ENCODE data around the gene CR1L. TPM values are rescaled to one million over a fixed set of nuclear protein-coding genes. Genes with fewer than 3 reads are reported as not detected.
"Not testable (repeated sequence)": the region's sequence is repeated elsewhere in the genome, so short reads cannot be mapped to it uniquely, and the experiment has no call there.

The CR1L gene
- total and polyA plus RNA-seq, 9 of the 15 experiments (the other 6 are each of a cell fraction or from before 2014, with no cell fraction given) = 10.1 to 74.8 (median 34.3) TPM

- TF ChIP-seq TEAD4 (IDR thresholded peaks at IDR 0.05; ENCODE audit: low read length) (peak; percentile 92), TEAD4 (CRISPR knock-in tag; IDR thresholded peaks at IDR 0.05; ENCODE audit: borderline replicate concordance) (0 out of 2 replicates have a peak, but pooled peaks have one; percentile 35), SP1 (CRISPR knock-in tag; IDR thresholded peaks at IDR 0.05) (peak; percentile 56; the same call in 1 of the 2 replicates), RCOR1 (IDR thresholded peaks at IDR 0.05; ENCODE audit: borderline replicate concordance in 1 of 2, low read depth in 2 of 2, low read length in 2 of 2) (peak; percentile 20 to 51; a peak in 2 of 4 replicates), FOXK2 (conservative IDR thresholded peaks at IDR 0.05 in 1 of 2, IDR thresholded peaks at IDR 0.05 in 1 of 2; ENCODE audit: low read depth in 2 of 2) (peak; percentile 80 to 81), CREB3 (tag; conservative IDR thresholded peaks at IDR 0.05; ENCODE audit: low read depth) (peak; percentile 96), TOE1 (IDR thresholded peaks at IDR 0.05; ENCODE audit: borderline replicate concordance) (peak; percentile 62; the same call in 1 of the 2 replicates), ETV5 (CRISPR knock-in tag; IDR thresholded peaks at IDR 0.05; ENCODE audit: low read depth) (peak; percentile 76; the same call in 1 of the 2 replicates), IFI16 (CRISPR knock-in tag; IDR thresholded peaks at IDR 0.05) (peak; percentile 22; the same call in 1 of the 2 replicates), NR4A1 (CRISPR knock-in tag; IDR thresholded peaks at IDR 0.05) (0 out of 2 replicates have a peak, but pooled peaks have one; percentile 27), NR4A1 (tag; IDR thresholded peaks at IDR 0.05) (peak; percentile 93), L3MBTL2 (IDR thresholded peaks at IDR 0.05) (peak; percentile 84), POLR2AphosphoS5 (IDR thresholded peaks at IDR 0.05; ENCODE audit: control insufficient read depth, insufficient read depth, low read depth, low read length) (peak; percentile 89), MAFG (tag; conservative IDR thresholded peaks at IDR 0.05) (peak; percentile 49; the same call in 1 of the 2 replicates), ZNF274 (IDR thresholded peaks at IDR 0.05; ENCODE audit: borderline replicate concordance, low read depth, low read length) (peak; percentile 67; the same call in 1 of the 2 replicates), ZNF584 (CRISPR knock-in tag; IDR thresholded peaks at IDR 0.05; ENCODE audit: low read depth) (0 out of 2 replicates have a peak, but pooled peaks have one; percentile 51), GABPB1 (CRISPR knock-in tag; IDR thresholded peaks at IDR 0.05) (peak; percentile 49), MYNN (IDR thresholded peaks at IDR 0.05) (peak; percentile 11; the same call in 1 of the 2 replicates), ZBTB9 (CRISPR knock-in tag; IDR thresholded peaks at IDR 0.05) (0 out of 2 replicates have a peak, but pooled peaks have one; percentile 23), JUN (CRISPR knock-in tag; IDR thresholded peaks at IDR 0.05; ENCODE audit: borderline replicate concordance) (peak; percentile 29; the same call in 1 of the 2 replicates), ESRRA (IDR thresholded peaks at IDR 0.05; ENCODE audit: borderline replicate concordance, low read depth) (peak; percentile 41; the same call in 1 of the 2 replicates), LCOR (CRISPR knock-in tag; IDR thresholded peaks at IDR 0.05) (peak; percentile 85), SMAD3 (CRISPR knock-in tag; conservative IDR thresholded peaks at IDR 0.05) (0 out of 2 replicates have a peak, but pooled peaks have one; percentile 46)
- TF ChIP-seq TOE1 (CRISPR knock-in tag; IDR thresholded peaks at IDR 0.05; ENCODE audit: borderline replicate concordance, low read depth); MYNN (CRISPR knock-in tag; IDR thresholded peaks at IDR 0.05); JUN (IDR thresholded peaks at IDR 0.05; ENCODE audit: borderline replicate concordance, low read depth, low read length): not testable (repeated sequence)
These were observed 9.3 kb upstream of the CR1L start (continued) for GRCh38 chr1:207635569-207636186.

Data from K562 (cell line).